SK-N-SH treated with all-trans-retinoic acid at 6 μM for 48 hours (cell line): Measurements from ENCODE around the gene ZBTB7C.

ENCODE experiments used
- ATAC-seq: fragments of 200-7000 bp; cut with Tn5 transposase; 3 replicates; pipeline ENCODE4 v1.9.1; 2020; ENCODE audit warnings: mild to moderate bottlenecking, moderate library complexity
- ARNTL ChIP-seq: fragments of 450-650 bp; formaldehyde crosslinking; IDR thresholded peaks from 2 replicates; pipeline ENCODE4 v1.5.0; 2020; ENCODE audit warnings: low read depth, mild to moderate bottlenecking, moderate library complexity, borderline replicate concordance
- BACH2 ChIP-seq: fragments of 250-450 bp; sonication (Bioruptor Pico); IDR thresholded peaks from 2 replicates; pipeline ENCODE4 v1.9.0; 2021; ENCODE audit warnings: mild to moderate bottlenecking, borderline replicate concordance
- CREB5 ChIP-seq: fragments of 250-450 bp; sonication (Bioruptor Pico); IDR thresholded peaks from 2 replicates; pipeline ENCODE4 v1.5.1; 2020; ENCODE audit warnings: low read depth, mild to moderate bottlenecking, moderate library complexity
- CSRNP3 ChIP-seq: fragments of 250-450 bp; sonication (Bioruptor Pico); IDR thresholded peaks from 2 replicates; pipeline ENCODE4 v1.5.1; 2021; ENCODE audit warnings: mild to moderate bottlenecking, moderate library complexity
- ESRRG ChIP-seq: fragments of 250-450 bp; sonication (Bioruptor Pico); IDR thresholded peaks from 2 replicates; pipeline ENCODE4 v1.6.1; 2021; ENCODE audit warnings: mild to moderate bottlenecking
- GLIS3 ChIP-seq: fragments of 250-450 bp; sonication (Bioruptor Pico); IDR thresholded peaks from 2 replicates; pipeline ENCODE4 v1.5.0; 2020; ENCODE audit warnings: mild to moderate bottlenecking, moderate library complexity
- ISL1 ChIP-seq: fragments of 250-450 bp; sonication (Bioruptor Pico); IDR thresholded peaks from 2 replicates; pipeline ENCODE4 v2.1.2; 2022; ENCODE audit warnings: mild to moderate bottlenecking, moderate library complexity
- OSR1 ChIP-seq: fragments of 250-450 bp; sonication (Bioruptor Pico); IDR thresholded peaks from 2 replicates; pipeline ENCODE4 v1.8.0; 2022; ENCODE audit warnings: moderate library complexity, mild to moderate bottlenecking, inconsistent platforms
- PATZ1 ChIP-seq: fragments of 250-450 bp; sonication (Bioruptor Pico); IDR thresholded peaks from 2 replicates; pipeline ENCODE4 v1.8.0; 2020; ENCODE audit warnings: mild to moderate bottlenecking, moderate library complexity, borderline replicate concordance
- POU6F1 ChIP-seq: fragments of 250-450 bp; sonication (Bioruptor Pico); IDR thresholded peaks from 2 replicates; pipeline ENCODE4 v1.8.0; 2021; ENCODE audit warnings: low read depth, mild to moderate bottlenecking, moderate library complexity, borderline replicate concordance
- PPARA ChIP-seq: fragments of 250-450 bp; sonication (Bioruptor Pico); IDR thresholded peaks from 2 replicates; pipeline ENCODE4 v1.5.0; 2020; ENCODE audit warnings: mild to moderate bottlenecking, borderline replicate concordance
- RARB ChIP-seq: fragments of 250-450 bp; sonication (Bioruptor Pico); IDR thresholded peaks from 2 replicates; pipeline ENCODE4 v1.8.0; 2021; ENCODE audit warnings: mild to moderate bottlenecking, moderate library complexity
- SNAI2 ChIP-seq: fragments of 250-450 bp; sonication (Bioruptor Pico); IDR thresholded peaks from 2 replicates; pipeline ENCODE4 v1.5.0; 2020; ENCODE audit warnings: mild to moderate bottlenecking, moderate library complexity
- TCF4 ChIP-seq: fragments of 250-450 bp; sonication (Bioruptor Pico); IDR thresholded peaks from 2 replicates; pipeline ENCODE4 v1.8.0; 2021; ENCODE audit warnings: mild to moderate bottlenecking, moderate library complexity, borderline replicate concordance
- TOX ChIP-seq: fragments of 250-450 bp; sonication (Bioruptor Pico); IDR thresholded peaks from 2 replicates; pipeline ENCODE4 v1.8.0; 2021; ENCODE audit warnings: mild to moderate bottlenecking, moderate library complexity, borderline replicate concordance
- TSHZ2 ChIP-seq: fragments of 250-450 bp; sonication (Bioruptor Pico); IDR thresholded peaks from 2 replicates; pipeline ENCODE4 v1.5.0; 2020; ENCODE audit warnings: mild to moderate bottlenecking, moderate library complexity
- ZC3H10 ChIP-seq: fragments of 250-450 bp; sonication (Bioruptor Pico); IDR thresholded peaks from 2 replicates; pipeline ENCODE4 v1.5.1; 2021; ENCODE audit warnings: mild to moderate bottlenecking, moderate library complexity
- ZFP3 ChIP-seq: fragments of 250-450 bp; sonication (Bioruptor Pico); IDR thresholded peaks from 2 replicates; pipeline ENCODE4 v1.5.0; 2020; ENCODE audit warnings: mild to moderate bottlenecking, moderate library complexity
- ZFP30 ChIP-seq: fragments of 450-650 bp; formaldehyde crosslinking; IDR thresholded peaks from 2 replicates; pipeline ENCODE4 v1.5.0; 2022; ENCODE audit warnings: mild to moderate bottlenecking, moderate library complexity
- ZNF70 ChIP-seq: fragments of 450-650 bp; formaldehyde crosslinking; IDR thresholded peaks from 2 replicates; pipeline ENCODE4 v1.5.0; 2020; ENCODE audit warnings: mild to moderate bottlenecking, moderate library complexity

Gene ZBTB7C

GRCh38 chr18:48325115-48325665, 84.0 kb downstream of the ZBTB7C start:
- TF ChIP-seq TCF4 (CRISPR knock-in tag) (peak; percentile 36; the same call in 1 of the 2 replicates), OSR1 (CRISPR knock-in tag) (no peak), ZC3H10 (CRISPR knock-in tag) (no peak), GLIS3 (no peak), ZNF70 (CRISPR knock-in tag) (no peak), ISL1 (CRISPR knock-in tag) (0 out of 2 replicates have a peak, but pooled peaks have one; percentile 12)
- no peak for ATAC-seq

- no peak for ATAC-seq
- TF ChIP-seq TOX (CRISPR knock-in tag): no peak
- TF ChIP-seq BACH2: no peak
- no peak for TF ChIP-seq ZNF70 (CRISPR knock-in tag)
- TF ChIP-seq SNAI2 (CRISPR knock-in tag): no peak
- no peak for TF ChIP-seq ESRRG (CRISPR knock-in tag)
- TF ChIP-seq ARNTL (CRISPR knock-in tag): no peak
- TF ChIP-seq RARB (CRISPR knock-in tag): no peak
- no peak for TF ChIP-seq POU6F1
- no peak for TF ChIP-seq ZFP30
- TF ChIP-seq PPARA (CRISPR knock-in tag): no peak
- no peak for TF ChIP-seq TCF4 (CRISPR knock-in tag)
- TF ChIP-seq CREB5 (CRISPR knock-in tag): no peak
- no peak for TF ChIP-seq TSHZ2 (CRISPR knock-in tag)
- TF ChIP-seq GLIS3: no peak
- TF ChIP-seq PATZ1 (CRISPR knock-in tag): no peak
- TF ChIP-seq OSR1 (CRISPR knock-in tag): no peak
- TF ChIP-seq ZFP3 (CRISPR knock-in tag): no peak
These were observed 84.5 kb downstream of the ZBTB7C start for GRCh38 chr18:48324651-48325050.

GRCh38 chr18:48323151-48323550, 86.0 kb downstream of the ZBTB7C start:
- ATAC-seq: no peak
- TF ChIP-seq ZNF70 (CRISPR knock-in tag) (no peak), ZFP3 (CRISPR knock-in tag) (no peak), PATZ1 (CRISPR knock-in tag) (no peak), TCF4 (CRISPR knock-in tag) (no peak)

- no peak for ATAC-seq
- TF ChIP-seq PATZ1 (CRISPR knock-in tag) (no peak), CSRNP3 (no peak)
These were observed 87.6 kb downstream of the ZBTB7C start for GRCh38 chr18:48321536-48321935.
